ENCODE results near the gene MTURN.
"Not testable (repeated sequence)": the region's sequence is repeated elsewhere in the genome, so short reads cannot be mapped to it uniquely, and the experiment has no call there.

MTURN gene

DNA sequence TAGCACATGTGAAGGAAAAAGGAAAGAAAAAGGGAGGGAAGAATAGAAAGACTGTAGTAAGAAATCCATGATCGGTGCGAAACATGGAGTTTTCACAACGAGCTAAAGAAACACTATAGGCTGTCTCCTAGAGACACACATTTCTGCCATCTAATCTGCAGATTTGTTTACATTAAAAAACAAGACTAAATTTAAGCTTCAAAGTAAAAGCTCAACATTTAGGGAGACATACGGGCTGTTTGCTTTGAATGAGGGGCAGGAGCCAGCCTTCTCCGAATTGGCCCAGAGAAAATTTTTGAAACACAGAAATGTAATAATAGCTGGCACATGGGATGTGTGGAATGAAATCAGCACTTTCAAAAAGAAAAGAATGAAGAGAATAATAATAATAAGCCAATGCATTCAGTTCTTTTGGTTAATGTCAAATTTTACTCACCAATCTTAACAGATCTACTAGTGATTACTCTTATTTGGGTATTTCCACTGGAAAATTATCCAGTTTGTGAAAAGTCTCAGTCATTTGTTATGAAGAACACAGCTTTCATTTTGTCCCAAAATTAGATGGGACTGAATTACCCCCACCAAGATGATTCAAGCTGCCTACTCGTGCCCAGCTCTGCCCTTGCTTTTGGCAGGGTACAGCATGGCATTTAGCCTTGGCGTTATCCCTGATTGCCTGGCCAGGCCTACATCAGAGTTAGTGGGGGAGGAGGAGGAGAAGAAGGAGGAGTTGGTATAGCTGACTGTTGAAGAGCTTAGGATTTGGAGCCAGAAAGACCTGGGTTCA lies 47.1 kb downstream of the MTURN start:
- no peak for DNase-seq

DNA sequence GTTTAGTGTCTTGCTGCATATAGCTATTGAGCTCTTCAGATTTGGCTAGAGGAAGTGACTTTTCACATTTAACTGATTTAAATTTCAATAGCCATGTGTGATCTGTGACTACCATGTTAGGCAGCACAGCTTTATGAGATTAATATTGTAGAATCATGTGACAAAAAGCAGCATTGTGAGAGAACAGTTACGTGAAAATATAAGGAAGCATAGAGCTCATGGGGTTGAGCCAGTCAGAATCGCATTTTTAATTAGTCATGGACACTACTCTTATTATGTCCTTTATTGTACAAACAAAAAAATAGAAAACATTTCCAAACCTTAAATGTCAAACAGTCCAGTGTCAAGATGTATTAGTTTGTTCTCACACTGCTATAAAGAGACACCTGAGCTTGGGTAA lies 48.0 kb downstream of the MTURN start:
- no peak for DNase-seq

DNA sequence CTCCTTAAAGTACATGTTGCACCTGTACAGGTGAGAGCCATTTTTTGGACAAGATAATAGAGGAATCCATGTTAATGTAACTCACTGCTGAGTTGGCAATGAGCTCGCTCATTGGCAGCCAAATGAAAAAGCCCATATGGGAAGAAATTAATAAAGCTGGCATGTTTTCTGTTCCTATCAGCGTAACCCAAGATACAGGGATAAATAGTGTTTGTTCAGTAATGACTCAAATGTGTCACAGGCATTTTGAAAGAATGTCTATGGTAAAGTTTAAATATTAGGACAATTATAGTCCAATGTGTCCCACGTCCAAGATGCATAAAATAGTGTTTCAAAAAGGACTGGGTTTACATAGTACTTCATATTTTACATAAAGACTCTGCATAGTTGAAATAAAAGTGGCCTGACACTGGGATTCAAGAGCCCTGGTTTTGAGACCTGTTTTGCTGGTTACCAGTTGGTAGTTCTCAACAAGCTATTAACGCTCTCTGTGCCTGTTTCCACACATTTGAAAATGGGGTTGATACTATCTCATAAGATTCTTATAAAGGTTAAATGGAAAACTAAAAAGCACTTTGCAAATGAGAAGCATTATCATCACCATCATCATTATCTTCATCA lies 49.1 kb downstream of the MTURN start:
- no peak for DNase-seq

DNA sequence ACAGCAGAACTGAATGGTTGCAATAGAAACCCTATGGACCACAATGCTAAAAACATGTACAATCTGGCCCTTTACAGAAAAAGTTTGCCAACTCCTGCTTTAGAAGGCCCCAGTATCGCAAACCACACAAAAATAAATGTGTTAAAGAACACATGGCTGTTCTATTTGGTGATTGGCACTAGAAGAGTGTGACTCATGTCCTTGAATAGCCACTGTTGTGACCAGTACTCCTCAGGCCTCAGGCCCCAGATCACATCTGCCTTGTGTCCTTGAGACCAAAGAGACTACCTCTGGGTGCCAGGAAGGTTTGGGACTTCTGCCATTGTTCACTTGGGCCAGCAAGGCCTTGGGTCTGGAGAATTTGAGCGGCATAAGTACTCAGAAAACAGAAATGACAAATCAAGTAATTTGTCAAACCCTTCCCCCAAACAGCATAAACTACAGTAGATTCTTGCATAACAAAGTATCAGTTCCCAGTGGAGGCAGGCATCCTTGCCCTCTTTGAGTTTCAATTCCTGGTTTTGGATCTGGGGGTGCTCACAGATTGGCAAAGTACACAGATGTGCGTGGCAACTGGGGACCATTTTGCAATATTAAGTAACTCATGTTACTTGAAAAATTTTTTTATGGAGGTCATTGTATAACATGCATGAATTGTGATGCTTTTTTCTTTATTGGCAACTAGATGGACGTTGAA lies 50.2 kb downstream of the MTURN start:
- DNase-seq = no peak

DNA sequence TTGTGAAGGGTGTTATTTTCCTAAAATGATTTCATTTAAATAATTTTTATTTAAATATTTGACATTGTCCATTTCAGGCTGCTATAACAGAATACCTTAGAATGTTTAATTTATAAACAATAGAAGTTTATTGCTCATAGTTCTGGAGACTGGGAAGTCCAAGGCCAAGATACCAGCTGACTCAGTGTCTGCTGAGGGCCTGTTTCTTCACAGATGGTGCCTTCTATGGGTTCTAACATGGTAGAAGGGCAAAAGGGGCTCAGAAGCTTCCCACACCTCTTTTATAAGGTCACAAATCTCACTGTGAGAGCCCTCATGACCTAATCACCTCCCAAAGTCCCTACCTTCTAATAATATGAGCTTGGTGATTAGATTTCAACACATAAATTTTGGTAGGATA lies 50.7 kb downstream of the MTURN start:
- DNase-seq = no peak

DNA sequence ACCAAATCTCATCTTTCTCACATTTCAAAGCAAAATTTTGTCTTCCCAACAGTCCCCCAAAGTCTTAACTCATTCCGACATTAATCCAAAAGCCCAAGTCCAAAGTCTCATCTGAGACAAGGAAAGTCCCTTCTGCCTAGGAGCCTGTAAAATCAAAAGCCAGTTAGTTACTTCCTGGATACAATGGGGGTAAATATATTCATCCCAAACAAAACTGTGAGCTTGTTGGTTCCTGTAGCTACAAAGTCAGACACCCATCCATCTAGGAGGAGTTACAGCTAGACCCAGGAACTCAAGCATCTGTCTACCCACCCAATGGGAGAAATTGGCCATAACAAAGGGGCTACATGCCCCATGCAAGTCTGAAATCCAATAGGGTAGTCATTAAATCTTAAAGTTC lies 51.9 kb downstream of the MTURN start:
- DNase-seq = no peak

DNA sequence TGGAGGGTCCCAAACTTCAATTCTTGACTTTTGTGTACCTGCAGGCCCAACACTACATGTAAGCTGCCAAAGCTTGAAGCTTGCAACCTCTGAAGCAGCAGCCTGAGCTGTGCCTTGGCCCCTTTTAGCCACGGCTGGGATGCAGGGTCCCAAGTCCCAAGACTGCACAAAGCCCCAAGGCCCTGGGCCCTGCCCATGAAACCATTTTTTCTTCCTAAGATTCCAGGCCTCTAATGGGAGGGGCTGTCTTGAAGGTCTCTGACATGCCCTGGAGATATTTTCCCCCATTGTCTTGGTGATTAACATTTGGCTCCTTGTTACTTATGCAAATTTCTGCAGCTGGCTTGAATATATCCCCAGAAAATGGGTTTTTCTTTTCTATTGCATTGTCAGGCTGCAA lies 52.7 kb downstream of the MTURN start:
- no peak for DNase-seq

DNA sequence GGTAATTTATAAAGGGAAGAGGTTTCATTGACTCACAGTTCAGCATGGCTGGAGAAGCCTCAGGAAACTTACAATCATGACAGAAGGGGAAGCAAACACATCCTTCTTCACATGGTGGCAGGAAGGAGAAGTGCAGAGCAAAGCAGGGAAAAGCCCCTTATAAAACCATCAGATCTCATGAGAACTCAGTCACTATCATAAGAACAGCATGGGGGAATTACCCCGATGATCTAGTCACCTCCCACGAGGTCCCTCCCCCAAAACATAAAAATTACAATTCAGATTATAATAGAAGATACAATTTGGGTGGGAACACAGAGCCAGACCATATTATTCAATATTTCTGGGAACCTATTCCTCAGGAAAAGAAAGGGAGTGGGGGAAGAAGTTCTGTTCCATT lies 53.6 kb downstream of the MTURN start:
- DNase-seq = not testable (repeated sequence)

DNA sequence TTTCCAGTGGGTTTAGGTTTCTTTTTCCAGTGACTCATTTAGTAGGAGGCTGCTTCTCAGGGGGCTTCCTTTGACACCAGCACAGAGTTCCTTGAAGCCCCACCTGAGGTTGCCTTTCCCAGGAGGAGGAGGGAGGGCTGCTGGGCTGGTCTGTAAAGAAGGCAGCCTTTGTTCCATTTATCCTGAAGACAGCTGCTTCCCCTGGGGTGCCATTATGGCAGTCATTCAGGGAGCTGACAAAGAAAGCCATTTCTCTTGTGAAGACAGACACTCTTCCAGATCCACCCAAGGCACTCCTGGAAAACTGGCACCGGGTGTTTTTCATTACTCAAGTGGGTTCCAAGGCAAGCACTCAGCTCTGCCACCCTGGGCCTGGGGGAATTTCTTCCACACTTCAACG lies 54.0 kb downstream of the MTURN start:
- no peak for DNase-seq

DNA sequence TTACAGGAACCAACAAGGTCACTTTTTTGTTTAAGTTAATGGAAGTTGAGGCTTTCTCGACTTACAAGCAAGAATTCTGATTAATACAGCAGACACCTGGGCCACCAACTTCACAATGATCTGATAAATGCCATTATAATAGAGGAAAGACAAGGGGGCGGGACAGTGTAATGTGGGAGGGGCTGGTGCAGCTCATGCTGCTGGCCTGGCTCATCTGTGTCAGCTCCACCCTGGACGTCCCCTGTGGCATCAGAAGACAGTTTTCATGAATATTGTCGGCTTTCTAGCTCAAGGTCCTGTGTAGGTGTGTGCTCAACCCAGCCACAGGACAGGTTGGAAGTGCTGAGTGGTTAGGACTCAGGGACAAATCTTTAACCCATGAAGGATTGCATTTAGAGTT lies 57.0 kb downstream of the MTURN start:
- no peak for DNase-seq

DNA sequence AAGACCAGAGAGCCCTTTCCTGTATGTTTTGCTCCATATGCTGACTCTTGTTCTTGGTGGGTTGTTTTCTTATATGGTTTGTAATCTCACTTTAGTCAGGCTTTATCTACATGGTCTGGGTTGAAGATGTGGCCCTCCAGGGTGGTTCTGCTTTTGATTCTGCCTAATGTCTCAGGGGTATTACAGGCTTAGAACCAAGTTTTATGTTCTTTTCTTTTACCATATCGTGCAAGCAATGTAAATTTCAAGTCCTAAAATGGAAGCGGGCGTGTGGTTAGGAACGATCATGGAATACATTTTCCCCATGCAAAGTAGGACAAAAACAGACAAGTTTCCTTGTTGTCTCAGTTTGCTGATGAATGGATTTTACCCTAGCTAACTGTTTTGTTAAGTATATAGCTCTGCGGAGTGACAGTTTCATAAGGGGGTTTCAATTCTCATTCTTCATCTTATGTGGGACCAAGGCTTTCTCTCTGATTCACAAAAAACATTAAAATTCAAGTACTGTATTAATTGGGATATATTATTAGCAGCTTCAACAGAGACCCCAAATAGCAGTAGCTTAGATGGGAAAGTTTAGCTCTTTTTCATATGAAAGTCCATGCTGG lies 58.7 kb downstream of the MTURN start:
- DNase-seq = no peak

DNA sequence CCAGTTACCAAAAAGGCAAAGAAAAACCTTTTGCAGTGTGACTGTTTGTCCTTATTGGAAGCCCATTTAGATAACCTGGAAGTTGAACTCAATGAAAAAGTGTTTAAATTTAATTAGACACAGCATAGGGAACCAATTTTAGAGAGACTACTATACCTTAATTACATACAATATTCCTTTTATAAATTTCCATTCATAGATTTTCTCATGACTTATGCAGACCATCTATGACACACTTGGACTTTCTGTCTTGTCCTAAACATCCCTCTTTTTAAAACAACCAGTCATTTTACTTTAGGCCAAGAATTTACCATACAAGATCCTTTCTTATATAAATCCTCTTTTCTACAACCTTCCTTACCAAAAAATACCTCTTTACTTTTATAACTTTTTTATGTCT lies 61.6 kb downstream of the MTURN start:
- DNase-seq = no peak

DNA sequence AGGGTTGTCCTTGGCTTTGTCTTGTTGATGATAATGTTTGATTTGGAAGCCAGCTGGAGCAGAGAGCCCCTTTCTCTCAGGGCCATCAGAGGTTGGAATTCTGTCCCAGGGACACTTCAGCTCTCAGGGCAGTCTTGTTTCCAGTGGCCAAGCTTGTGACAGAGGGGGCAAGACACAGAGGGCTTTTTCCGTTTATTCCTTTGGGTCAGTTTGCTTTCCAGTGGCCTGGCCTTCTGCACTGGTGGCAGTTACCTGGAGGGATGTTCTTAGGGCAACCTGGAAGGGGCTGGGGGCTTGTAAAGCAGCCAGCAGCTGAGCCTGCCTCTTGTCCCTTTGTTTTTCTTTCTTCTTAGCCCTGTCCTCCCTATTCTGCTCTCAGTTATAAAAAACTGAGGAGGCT lies 62.7 kb downstream of the MTURN start:
- DNase-seq = no peak

DNA sequence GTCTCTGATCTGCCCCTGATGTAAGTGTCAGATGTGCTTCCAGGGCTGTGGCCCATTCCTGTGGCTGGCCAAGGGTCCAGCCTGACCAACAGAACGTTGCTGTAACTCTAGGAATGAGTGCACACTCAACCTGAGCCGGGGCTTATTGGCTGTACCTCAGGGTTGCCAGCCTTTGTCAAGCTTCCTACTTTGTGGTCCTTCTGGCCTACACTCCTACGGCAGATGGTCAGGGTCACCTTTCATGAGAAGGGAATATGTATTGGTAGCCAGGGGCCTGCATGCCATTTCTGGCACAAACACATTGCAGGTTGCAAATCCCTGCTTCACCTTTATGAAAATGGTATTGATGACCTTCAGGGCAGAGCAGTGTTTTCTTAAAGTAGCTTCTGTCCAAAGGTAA lies 64.5 kb downstream of the MTURN start:
- no peak for DNase-seq

DNA sequence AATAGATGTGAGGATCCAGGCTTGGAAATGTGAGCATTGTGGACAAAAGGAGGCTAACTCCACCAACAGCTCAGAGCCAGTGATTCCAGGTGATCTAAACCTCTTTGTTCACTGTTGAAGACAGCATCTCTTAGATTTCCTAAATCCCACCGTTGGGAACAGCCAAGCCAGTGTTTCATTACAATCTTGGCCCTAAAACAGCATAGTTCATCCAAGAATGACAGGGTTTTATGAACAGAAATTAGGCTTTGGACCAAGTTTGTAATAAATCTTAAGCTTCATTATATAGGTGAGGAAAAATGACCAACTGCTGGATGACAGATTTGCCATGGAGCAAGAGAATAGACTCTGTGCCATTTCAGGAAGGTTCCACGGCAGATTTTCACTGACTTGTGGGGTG lies 65.8 kb downstream of the MTURN start:
- DNase-seq = no peak

DNA sequence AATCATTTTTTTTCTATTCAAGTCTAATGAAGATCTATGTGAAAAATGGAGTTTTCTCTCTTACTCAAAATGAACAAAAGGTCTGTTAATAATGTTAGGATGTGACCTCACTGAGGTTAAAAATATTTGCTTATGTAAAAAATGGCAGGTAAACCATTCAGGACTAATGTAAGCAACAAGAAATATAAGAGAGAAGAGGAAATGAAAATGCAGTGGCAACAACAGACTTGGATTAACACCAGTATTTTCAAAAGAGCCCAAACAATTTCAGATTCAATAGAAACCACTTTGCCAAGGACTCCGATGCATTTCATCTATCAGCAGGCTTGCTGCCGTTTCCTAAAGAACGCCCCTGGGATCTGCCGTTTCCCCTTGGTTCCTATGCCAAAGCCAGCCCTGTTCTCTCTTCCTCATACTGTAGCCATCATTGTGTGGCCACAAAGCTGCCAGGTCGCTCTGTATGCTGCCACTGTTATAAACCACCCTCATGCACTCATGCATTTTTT lies 66.4 kb downstream of the MTURN start:
- DNase-seq = no peak

DNA sequence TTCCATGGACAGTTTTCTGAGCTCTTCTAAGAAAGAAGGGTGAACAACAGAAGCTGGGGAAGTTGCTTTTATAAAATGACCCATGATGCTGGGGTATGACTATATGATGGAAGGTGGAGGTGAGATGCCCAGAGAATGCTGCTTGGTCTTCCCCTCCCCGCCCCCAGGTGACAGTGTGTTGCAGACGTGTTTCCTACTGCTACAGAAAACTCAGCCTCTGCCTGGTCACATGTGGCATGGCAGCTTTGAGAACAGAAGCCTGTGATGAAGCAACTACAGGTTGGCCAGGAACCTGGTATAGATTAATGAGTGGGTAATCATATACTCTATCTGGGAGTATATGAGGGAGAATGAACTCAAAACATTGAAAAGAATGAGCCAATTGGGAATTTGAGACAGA lies 67.1 kb downstream of the MTURN start:
- no peak for DNase-seq

DNA sequence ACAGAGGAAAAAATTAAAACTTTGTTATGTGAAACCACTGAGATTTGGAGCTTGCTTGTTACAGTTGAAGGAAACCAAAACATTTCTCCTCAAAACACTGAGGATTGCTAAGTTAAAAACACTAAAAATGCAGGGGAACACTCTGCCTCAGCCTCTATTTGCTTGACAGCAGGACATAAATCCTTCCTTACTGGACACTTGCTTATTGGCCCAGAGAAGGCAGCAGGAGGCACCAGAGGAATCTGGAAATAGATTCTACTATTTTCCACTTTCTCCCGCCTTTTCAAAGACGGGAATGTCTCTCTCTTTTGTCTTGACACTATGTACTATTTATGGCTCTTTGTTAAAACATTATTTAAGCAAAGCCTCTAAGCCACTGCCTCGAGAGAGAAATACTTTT lies 67.9 kb downstream of the MTURN start:
- no peak for DNase-seq

DNA sequence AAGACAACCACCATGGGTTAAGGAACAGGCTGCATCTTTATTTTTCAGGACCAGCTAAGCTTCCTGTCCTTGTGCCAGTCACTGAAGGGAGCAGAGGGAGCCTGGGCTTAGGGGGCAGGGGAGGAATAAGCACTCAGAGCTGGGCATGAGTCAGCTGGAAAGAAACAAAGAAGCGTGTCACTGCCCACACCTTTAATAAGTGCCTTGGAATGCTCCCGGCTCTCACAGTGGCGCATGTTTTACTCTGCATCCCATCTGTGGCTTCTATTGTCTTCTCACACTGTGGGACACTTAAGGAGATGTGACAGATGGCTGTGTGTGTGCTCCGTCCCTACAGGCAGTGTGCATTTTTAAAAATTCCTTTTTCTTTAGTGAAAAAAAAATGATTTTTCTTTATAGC lies 71.7 kb downstream of the MTURN start:
- DNase-seq = no peak

DNA sequence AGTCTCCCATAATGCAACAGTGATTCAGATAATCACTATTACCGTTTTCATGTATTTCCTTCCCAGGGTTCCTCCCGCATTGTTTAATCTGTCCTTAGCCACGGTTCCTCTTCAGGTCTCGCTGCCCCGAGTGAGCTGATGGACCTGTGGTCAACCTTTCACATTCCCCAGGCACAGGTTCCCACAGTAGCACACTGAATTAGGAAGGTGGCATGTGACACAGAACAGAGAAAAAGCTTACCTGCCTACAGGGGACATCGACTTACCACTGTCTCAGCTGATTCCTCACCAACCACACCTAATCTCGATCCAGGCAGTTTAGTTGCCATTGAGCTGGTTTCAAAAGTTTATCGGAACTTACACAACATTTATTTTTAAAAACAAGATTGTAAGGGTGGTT lies 72.2 kb downstream of the MTURN start:
- no peak for DNase-seq

DNA sequence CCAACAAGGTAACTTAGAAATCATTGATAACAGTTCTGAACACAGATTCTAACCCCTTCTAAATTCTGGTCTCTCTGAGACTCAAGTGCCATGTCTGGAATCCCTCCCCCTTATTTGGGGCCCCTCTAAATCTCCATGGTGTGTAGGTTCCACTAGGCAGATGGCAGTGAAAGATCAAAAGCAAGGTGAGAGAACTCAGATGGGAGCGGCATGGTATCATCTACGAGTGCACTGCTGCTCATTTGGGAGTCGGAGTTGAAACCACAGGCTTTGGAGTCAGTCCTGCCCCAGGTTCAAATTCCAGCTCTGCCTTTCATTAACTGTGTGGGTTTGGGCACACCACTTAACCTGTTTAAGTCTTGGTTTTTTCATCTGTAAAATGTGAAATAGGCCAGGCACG lies 72.6 kb downstream of the MTURN start:
- DNase-seq = no peak

DNA sequence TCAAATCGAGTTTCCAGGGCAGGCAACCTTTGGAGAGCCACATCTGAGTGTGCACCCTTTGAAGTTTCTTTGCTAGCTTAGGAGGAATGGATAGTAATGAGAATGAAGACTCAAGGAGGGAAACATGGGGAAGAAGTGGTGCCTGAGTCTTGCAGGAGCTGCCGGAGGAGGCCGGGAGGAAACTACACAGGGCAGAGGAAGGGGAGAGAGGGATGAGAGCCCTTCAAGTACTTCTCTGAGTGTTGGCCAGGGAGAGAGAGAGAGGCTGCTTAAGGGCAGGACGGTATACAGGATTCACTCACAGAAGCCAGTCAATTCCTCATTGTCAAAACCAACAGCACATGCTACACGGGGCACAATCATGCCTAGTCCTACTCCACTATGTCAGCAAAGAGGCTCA lies 75.2 kb downstream of the MTURN start:
- DNase-seq = no peak

Measured in stimulated activated CD8-positive, alpha-beta memory T cell treated with anti-CD3 and anti-CD28 coated beads, Interleukin-4, amount 100 ng/mL, for 48 hours (primary cell).